ENCODE results near the gene FRMD4B. TPM values are rescaled to one million over a fixed set of nuclear protein-coding genes. Genes with fewer than 3 reads are reported as not detected.
"Not testable (repeated sequence)": the region's sequence is repeated elsewhere in the genome, so short reads cannot be mapped to it uniquely, and the experiment has no call there.

Gene FRMD4B
- polyA plus RNA-seq, 1 donor, result 16.1 TPM

- DNase-seq, result no peak
Measured at GRCh38 chr3:69359916-69360315, 26.0 kb downstream of the FRMD4B start.

- DNase-seq, result no peak
Measured at GRCh38 chr3:69359339-69359893, 26.5 kb downstream of the FRMD4B start.

GRCh38 chr3:69357196-69357595, 28.7 kb downstream of the FRMD4B start:
- no peak for DNase-seq

- no peak for DNase-seq
Measured at GRCh38 chr3:69354948-69355347, 30.9 kb downstream of the FRMD4B start.

- no peak for DNase-seq
Measured at GRCh38 chr3:69353503-69353902, 32.4 kb downstream of the FRMD4B start.

- DNase-seq, result no peak
Measured at GRCh38 chr3:69353088-69353478, 32.8 kb downstream of the FRMD4B start.

- no peak for DNase-seq
Measured at GRCh38 chr3:69352305-69353087, 33.4 kb downstream of the FRMD4B start.

- DNase-seq, result no peak
Measured at GRCh38 chr3:69343875-69344274, 42.0 kb downstream of the FRMD4B start.

- no peak for DNase-seq
Measured at GRCh38 chr3:69342074-69342473, 43.8 kb downstream of the FRMD4B start.

- DNase-seq, result no peak
Measured at GRCh38 chr3:69339760-69340159, 46.1 kb downstream of the FRMD4B start.

- DNase-seq, result no peak
Measured at GRCh38 chr3:69338911-69339310, 47.0 kb downstream of the FRMD4B start.

- peak; percentile 16 for DNase-seq
Measured at GRCh38 chr3:69332934-69333333, 53.0 kb downstream of the FRMD4B start.

GRCh38 chr3:69330891-69331400, 54.9 kb downstream of the FRMD4B start:
- peak; percentile 26 for DNase-seq

GRCh38 chr3:69329892-69330291, 56.0 kb downstream of the FRMD4B start:
- no peak for DNase-seq

GRCh38 chr3:69328963-69329302, 57.0 kb downstream of the FRMD4B start:
- no peak for DNase-seq

- DNase-seq, result no peak
Measured at GRCh38 chr3:69328103-69328962, 57.6 kb downstream of the FRMD4B start.

GRCh38 chr3:69326855-69327300, 59.0 kb downstream of the FRMD4B start:
- DNase-seq, result peak; percentile 49

- DNase-seq, result no peak
Measured at GRCh38 chr3:69325151-69325550, 60.7 kb downstream of the FRMD4B start.

GRCh38 chr3:69324362-69325025, 61.4 kb downstream of the FRMD4B start:
- no peak for DNase-seq

- no peak for DNase-seq
Measured at GRCh38 chr3:69323941-69324340, 61.9 kb downstream of the FRMD4B start.

- DNase-seq, result not testable (repeated sequence)
Measured at GRCh38 chr3:69322512-69322911, 63.4 kb downstream of the FRMD4B start.

- DNase-seq, result no peak
Measured at GRCh38 chr3:69322158-69322509, 63.8 kb downstream of the FRMD4B start.
